Activated CD4-positive, CD25-positive, alpha-beta regulatory T cell treated with anti-CD3 and anti-CD28 coated beads, Interleukin-2, amount 50 U/mL, for 16 hours (primary cell): ENCODE measurements around the gene KCNMB4.
A peak's percentile ranks its signal among the peaks of the same experiment; 100 is the strongest.

ENCODE experiments used
- DNase-seq: peaks from one replicate; pipeline ENCODE4 v3.0.0-alpha.2; 2020; ENCODE audit warnings: low read depth, low spot score

Gene KCNMB4

GRCh38 chr12:70365648-70366518, at the start of gene KCNMB4:
Gene KCNMB4, plus strand, starts transcription at chr12:70366290. Its CDS starts 445 bp downstream, at chr12:70366735.
- peak; percentile 42 for DNase-seq

GRCh38 chr12:70317781-70318180, 48.3 kb upstream of the KCNMB4 start:
- no peak for DNase-seq

GRCh38 chr12:70319605-70320004, 46.5 kb upstream of the KCNMB4 start:
- no peak for DNase-seq

GRCh38 chr12:70321191-70321590, 44.9 kb upstream of the KCNMB4 start:
- no peak for DNase-seq

DNA sequence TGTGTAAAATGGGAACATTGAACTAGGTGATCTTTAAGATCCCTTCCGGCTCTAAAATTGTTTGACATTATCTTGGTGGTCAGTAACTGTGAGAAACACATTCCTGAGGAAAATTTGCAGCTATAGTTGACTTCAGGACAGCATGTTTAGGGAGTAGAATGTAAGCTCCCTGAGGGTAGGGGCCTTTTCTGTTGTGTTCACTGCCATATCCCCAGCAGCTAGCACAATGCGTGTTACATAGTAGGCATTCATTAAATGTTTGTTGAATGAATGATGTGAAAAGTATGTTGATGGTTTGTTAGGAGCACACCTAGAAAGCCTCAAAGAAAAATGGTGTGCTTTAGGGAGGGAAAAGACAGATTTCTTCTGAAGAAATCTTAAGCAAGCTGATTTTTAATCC, 38.5 kb upstream of the KCNMB4 start:
- DNase-seq, result no peak

DNA sequence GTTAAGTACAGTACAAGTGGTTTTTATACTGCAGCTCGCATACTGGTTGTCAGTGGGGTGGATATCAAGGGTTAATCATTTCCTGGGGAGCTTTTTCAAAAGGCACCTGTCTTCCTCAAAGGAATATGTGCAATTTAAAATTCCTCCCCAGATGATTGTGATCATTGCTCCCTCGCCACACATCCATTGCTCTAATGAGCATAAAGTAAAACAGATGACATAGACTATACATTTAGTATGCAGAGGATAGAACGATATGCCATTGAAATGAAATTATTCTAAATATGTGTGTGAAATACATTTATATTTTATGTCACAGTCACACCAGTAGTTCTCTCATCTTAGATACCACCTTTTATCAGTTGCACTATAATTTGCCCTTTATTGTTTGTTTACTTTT, 36.4 kb upstream of the KCNMB4 start:
- no peak for DNase-seq

- no peak for DNase-seq
Measured at GRCh38 chr12:70330158-70330557, 35.9 kb upstream of the KCNMB4 start.

- DNase-seq, result no peak
Measured at GRCh38 chr12:70332236-70332635, 33.9 kb upstream of the KCNMB4 start.

GRCh38 chr12:70334742-70335141, 31.3 kb upstream of the KCNMB4 start:
- DNase-seq, result no peak

DNA sequence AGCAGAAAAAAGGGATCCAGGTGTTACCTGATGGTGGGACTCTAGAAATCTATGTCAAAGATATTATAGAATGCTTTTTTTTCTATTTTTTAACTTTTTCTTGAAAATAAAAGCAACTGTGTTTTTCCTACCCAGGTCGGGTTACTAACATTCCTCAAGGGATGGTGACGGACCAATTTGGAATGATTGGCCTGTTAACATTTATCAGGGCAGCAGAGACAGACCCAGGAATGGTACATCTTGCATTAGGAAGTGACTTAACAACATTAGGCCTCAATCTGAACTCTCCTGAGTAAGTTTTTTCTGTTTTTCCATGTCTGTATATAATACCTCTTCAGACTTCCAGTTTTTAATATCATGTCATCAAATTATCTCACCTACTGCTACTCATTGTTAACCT, 27.6 kb upstream of the KCNMB4 start:
- DNase-seq, result no peak

GRCh38 chr12:70351076-70351475, 15.0 kb upstream of the KCNMB4 start:
- no peak for DNase-seq

DNA sequence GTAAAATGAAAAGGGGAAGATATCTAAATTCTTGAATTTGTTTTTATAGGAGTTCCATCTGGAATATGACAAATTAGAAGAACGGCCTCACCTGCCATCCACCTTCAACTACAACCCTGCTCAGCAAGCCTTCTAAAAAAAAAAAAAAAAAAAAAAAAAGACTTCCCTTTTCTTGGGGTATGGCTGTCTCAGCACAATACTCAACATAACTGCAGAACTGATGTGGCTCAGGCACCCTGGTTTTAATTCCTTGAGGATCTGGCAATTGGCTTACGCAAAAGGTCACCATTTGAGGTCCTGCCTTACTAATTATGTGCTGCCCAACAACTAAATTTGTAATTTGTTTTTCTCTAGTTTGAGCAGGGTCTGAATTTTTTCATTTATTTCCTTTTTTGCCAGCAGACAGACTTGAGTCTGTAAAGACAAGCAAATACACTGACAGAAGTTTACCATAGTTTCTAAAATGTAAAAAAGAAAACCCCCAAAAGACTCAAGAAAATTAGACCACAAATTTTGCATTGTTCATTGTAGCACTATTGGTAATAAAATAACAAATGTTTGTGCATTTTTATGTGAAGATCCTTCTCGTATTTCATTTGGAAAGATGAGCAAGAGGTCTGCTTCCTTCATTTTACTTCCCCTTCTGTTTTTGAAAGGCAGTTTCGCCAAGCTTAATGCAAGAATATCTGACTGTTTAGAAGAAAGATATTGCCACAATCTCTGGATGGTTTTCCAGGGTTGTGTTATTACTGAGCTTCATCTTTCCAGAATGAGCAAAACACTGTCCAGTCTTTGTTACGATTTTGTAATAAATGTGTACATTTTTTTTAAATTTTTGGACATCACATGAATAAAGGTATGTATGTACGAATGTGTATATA, 12.1 kb upstream of the KCNMB4 start:
- DNase-seq, result no peak

DNA sequence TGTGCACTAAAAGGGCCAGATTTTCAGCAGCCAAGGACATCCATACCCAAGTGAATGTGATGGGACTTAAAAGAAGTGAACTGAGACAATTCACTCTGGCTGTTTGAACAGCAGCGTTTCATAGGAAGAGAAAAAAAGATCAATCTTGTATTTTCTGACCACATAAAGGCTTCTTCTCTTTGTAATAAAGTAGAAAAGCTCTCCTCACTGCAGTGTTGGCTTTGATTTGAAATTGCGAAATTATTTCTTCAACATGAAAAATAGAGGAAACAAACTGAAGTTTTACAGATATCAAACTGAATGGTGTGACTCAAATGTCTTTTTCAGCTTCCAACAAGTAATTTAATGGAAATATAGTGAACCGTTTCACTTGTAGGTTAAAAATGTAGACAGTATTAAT, 11.3 kb upstream of the KCNMB4 start:
- no peak for DNase-seq

DNA sequence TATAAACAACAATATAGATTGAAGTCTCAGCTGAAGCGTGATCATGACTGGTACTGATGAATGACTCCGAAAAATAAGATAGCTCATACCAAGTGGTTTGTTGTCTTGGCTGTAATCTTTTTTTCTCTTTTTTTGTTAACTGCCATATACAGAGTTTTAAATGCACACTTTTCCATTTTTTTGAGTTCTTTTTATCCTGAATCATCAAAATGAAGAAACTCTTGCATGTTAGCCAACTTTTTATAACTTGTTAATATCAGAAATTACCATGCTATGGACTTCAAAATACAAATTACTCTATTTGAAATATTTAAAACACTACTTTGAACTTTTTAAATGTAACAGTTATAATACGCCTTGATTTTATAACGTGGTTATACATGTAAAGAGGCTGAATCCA, 10.1 kb upstream of the KCNMB4 start:
- no peak for DNase-seq

- DNase-seq, result no peak
Measured at GRCh38 chr12:70359458-70360197, 6.5 kb upstream of the KCNMB4 start.

DNA sequence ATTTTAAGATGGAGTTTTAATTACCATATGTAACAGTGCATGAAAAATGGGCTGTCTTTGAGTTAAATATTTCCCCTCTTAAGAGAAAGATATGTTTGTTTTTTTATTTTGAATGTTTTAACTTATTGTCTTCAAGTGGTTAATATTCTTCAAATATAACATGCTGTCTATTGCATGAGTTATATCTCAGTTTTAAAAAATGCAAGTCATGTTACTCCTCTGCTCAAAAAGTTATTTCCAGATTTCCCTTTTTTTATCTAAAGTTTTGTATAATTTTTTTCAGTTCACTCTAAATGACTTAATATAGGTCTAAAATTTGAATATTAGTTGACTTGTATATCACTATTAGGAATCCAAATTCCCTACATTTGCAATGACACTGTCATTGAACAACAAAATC, 5.9 kb upstream of the KCNMB4 start:
- DNase-seq, result no peak

DNA sequence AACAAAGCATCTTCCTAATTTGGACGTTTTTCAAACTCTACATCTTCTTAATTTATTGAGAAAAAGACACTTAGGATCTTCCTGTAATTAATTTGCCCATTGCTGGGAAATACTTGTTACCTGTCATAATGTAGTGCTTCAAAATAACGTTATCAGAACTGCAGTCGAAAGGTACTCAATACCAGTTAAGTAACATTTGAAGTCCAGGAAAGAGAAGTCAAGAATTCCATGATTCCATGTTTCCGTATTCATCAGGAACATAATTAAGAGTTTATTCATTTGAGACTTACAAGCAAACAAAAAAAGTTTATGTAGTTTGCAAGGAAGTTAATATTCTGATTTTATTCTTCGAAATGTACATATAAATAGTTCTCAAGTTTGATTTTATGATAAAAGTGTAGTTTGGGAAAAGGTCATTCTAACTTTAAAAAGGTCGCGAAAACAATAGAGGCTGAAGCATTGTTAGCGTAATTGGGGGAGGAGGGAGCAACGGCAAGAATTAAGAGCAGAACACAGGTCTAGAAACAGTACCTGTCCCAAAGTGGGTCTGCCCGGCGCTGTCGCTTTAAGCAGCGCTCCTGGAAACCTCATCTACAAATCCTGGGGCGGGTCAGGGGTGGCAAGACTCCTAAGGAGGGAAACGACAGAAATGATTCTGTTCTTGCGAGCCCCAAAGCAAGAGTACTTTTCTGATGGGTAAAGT, 1.2 kb upstream of the KCNMB4 start:
- DNase-seq, result no peak

GRCh38 chr12:70365398-70365647, 767 bp upstream of the KCNMB4 start:
- no peak for DNase-seq

GRCh38 chr12:70366581-70367257, 629 bp downstream of the KCNMB4 start:
- DNase-seq, result peak; percentile 21

DNA sequence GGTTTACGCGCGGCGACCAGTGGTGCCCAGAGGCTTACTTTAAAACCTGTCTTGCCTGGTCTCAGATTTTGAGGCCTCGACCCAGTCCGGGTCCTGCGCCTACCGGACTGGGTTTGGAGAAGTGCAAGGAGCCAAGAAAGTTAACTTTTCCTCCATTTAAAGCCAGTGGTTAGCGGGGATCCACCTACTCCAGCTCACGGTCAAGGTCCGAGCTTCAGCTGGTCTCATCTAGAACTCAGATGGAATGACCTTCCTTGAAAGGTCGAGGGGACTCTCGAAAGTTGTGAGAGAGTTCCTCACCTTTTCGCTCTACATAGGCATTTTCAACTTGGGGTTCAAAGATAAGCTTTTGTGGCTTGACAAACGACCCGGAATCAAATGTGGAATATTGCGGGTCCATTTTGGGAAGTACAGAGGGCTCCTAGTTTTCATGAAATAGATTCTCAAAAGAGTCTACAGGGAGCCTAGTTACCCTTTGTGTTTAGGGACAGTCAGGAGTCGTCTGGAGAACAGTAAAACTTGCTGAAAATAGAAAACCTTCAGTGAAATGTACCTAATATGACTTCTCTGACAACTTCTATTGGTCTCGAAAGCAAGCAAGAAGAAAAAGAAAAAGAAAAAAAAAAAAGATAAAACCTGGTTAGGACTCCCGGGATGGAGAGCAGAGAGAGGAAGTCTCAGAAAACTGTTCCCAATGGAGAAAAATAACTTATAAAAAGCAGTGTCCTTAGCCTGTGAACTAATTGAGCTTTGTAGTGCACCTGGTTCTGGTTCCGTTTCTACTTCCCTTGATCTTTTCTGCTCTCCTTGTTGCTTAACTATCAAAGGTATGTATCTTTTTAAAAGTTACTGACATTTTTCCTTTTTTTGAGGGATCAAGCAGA, 1.4 kb downstream of the KCNMB4 start:
- DNase-seq, result no peak
